H9 (cell line): ENCODE results near the gene YEATS2. TPM values are rescaled to one million over a fixed set of nuclear protein-coding genes. Genes with fewer than 3 reads are reported as not detected.

Source experiments
- DNase-seq: peaks from one replicate; pipeline ENCODE4 v3.0.0-alpha.2; 2017
- H2AFZ ChIP-seq: one replicate; pipeline ENCODE4 v1.6.1; 2013; ENCODE audit warnings: mild to moderate bottlenecking, low read length, control low read depth, moderate library complexity
- H2AK5ac ChIP-seq: 2 replicates; pipeline ENCODE4 v1.6.1; 2013; ENCODE audit warnings: low read length, control low read depth, mixed read lengths; ENCODE audit not compliant: insufficient read length
- H2BK120ac ChIP-seq: one replicate; pipeline ENCODE4 v1.6.1; 2013; ENCODE audit warnings: low read depth, mild to moderate bottlenecking, low read length, control low read depth, inconsistent platforms; ENCODE audit not compliant: poor library complexity, severe bottlenecking
- H2BK12ac ChIP-seq: 2 replicates; pipeline ENCODE4 v1.6.1; 2013; ENCODE audit warnings: low read length, control low read depth, mixed read lengths, low read depth; ENCODE audit not compliant: insufficient read length
- H2BK15ac ChIP-seq: 2 replicates; pipeline ENCODE4 v1.6.1; 2013; ENCODE audit warnings: low read depth, low read length, control low read depth
- H2BK20ac ChIP-seq: one replicate; pipeline ENCODE4 v1.6.1; 2013; ENCODE audit warnings: low read depth, mild to moderate bottlenecking, low read length, control low read depth, inconsistent platforms; ENCODE audit not compliant: poor library complexity, severe bottlenecking
- H2BK5ac ChIP-seq: 2 replicates; pipeline ENCODE4 v1.6.1; 2013; ENCODE audit warnings: low read length, control low read depth, mixed read lengths; ENCODE audit not compliant: insufficient read length
- H3K14ac ChIP-seq: 2 replicates; pipeline ENCODE4 v1.6.1; 2013; ENCODE audit warnings: low read length, control low read depth; ENCODE audit not compliant: insufficient read depth
- H3K18ac ChIP-seq: 2 replicates; pipeline ENCODE4 v1.6.1; 2013; ENCODE audit warnings: low read depth, mild to moderate bottlenecking, mixed read lengths, low read length, control low read depth; ENCODE audit not compliant: insufficient read length
- H3K23ac ChIP-seq: 2 replicates; pipeline ENCODE4 v1.6.1; 2013; ENCODE audit warnings: low read length, control low read depth, mixed read lengths, low read depth; ENCODE audit not compliant: insufficient read length
- H3K23me2 ChIP-seq: 2 replicates; pipeline ENCODE4 v1.6.1; 2013; ENCODE audit warnings: low read depth, mild to moderate bottlenecking, mixed read lengths, low read length, control low read depth; ENCODE audit not compliant: insufficient read length, poor library complexity, severe bottlenecking
- H3K27ac ChIP-seq: 2 replicates; pipeline ENCODE4 v1.5.1; 2013; ENCODE audit warnings: low read length, control low read depth, mixed read lengths, low read depth; ENCODE audit not compliant: insufficient read length
- H3K27me3 ChIP-seq: 2 replicates; pipeline ENCODE4 v1.6.1; 2013; ENCODE audit warnings: low read length, control low read depth, inconsistent platforms; ENCODE audit not compliant: insufficient read depth
- H3K4ac ChIP-seq: 2 replicates; pipeline ENCODE4 v1.6.1; 2013; ENCODE audit warnings: low read depth, mild to moderate bottlenecking, control low read depth, inconsistent platforms, low read length, moderate library complexity
- H3K4me1 ChIP-seq: 2 replicates; pipeline ENCODE4 v1.6.1; 2013; ENCODE audit warnings: low read length, control low read depth, inconsistent platforms; ENCODE audit not compliant: insufficient read depth
- H3K4me2 ChIP-seq: 2 replicates; pipeline ENCODE4 v1.6.1; 2013; ENCODE audit warnings: low read length, control low read depth, mixed read lengths; ENCODE audit not compliant: insufficient read length, insufficient read depth
- H3K56ac ChIP-seq: 2 replicates; pipeline ENCODE4 v1.6.1; 2013; ENCODE audit warnings: low read depth, mild to moderate bottlenecking, mixed read lengths, low read length, control low read depth; ENCODE audit not compliant: insufficient read length
- H3K79me1 ChIP-seq: 2 replicates; pipeline ENCODE4 v1.6.1; 2013; ENCODE audit warnings: low read depth, mild to moderate bottlenecking, moderate library complexity, low read length, control low read depth, inconsistent platforms; ENCODE audit not compliant: insufficient read depth, poor library complexity, severe bottlenecking
- H3K79me2 ChIP-seq: 2 replicates; pipeline ENCODE4 v1.6.1; 2013; ENCODE audit warnings: low read length, control low read depth, inconsistent platforms; ENCODE audit not compliant: insufficient read depth
- H3K9ac ChIP-seq: 2 replicates; pipeline ENCODE4 v1.6.1; 2013; ENCODE audit warnings: low read length, control low read depth, mixed read lengths; ENCODE audit not compliant: insufficient read length; ENCODE audit errors: extremely low read depth
- H3K9me3 ChIP-seq: one replicate; pipeline ENCODE4 v1.6.1; 2013; ENCODE audit warnings: low read depth, low read length, inconsistent platforms; ENCODE audit not compliant: control insufficient read depth
- H3T11ph ChIP-seq: one replicate; pipeline ENCODE4 v1.6.1; 2013; ENCODE audit warnings: mild to moderate bottlenecking, low read length, control low read depth, inconsistent platforms
- H4K20me1 ChIP-seq: one replicate; pipeline ENCODE4 v1.6.1; 2013; ENCODE audit not compliant: control insufficient read depth, insufficient read length, insufficient read depth
- H4K5ac ChIP-seq: 2 replicates; pipeline ENCODE4 v1.6.1; 2013; ENCODE audit warnings: low read depth, mild to moderate bottlenecking, mixed read lengths, low read length, control low read depth; ENCODE audit not compliant: insufficient read length
- H4K8ac ChIP-seq: replicated peaks from 2 replicates; pipeline ENCODE4 v1.6.1; 2013; ENCODE audit warnings: low read length, control low read depth, mixed read lengths, low read depth; ENCODE audit not compliant: insufficient read length
- H4K91ac ChIP-seq: 2 replicates; pipeline ENCODE4 v1.6.1; 2013; ENCODE audit warnings: low read depth, mild to moderate bottlenecking, moderate library complexity, mixed read lengths, low read length, control low read depth; ENCODE audit not compliant: insufficient read length
- H3K27ac Mint-ChIP-seq, 3 experiments: 2 replicates in 2 of 3; 3 replicates in 1 of 3; pipeline ENCODE4 v1.8.0; 2020 to 2021; ENCODE audit warnings: mixed read lengths in 3 of 3, mild to moderate bottlenecking in 1 of 3, moderate library complexity in 1 of 3
- H3K27me3 Mint-ChIP-seq: 2 replicates; pipeline ENCODE4 v1.8.0; 2021; ENCODE audit warnings: low read depth, mild to moderate bottlenecking, moderate library complexity, mixed read lengths
- H3K36me3 Mint-ChIP-seq, 3 experiments: 2 replicates in 2 of 3; 3 replicates in 1 of 3; pipeline ENCODE4 v1.8.0; 2020 to 2021; ENCODE audit warnings: low read depth in 3 of 3, mixed read lengths in 3 of 3; ENCODE audit not compliant: insufficient read depth in 1 of 3
- H3K4me1 Mint-ChIP-seq, 2 experiments: 2 replicates each; pipeline ENCODE4 v1.8.0; 2020; ENCODE audit warnings: mixed read lengths in 2 of 2
- H3K4me3 Mint-ChIP-seq, 2 experiments: 2 replicates in 1 of 2; 3 replicates in 1 of 2; pipeline ENCODE4 v1.8.0; 2020 to 2021; ENCODE audit warnings: mild to moderate bottlenecking in 2 of 2, mixed read lengths in 2 of 2, moderate library complexity in 1 of 2
- H3K9me3 Mint-ChIP-seq, 2 experiments: 2 replicates in 1 of 2; 3 replicates in 1 of 2; pipeline ENCODE4 v1.8.0; 2020; ENCODE audit warnings: mild to moderate bottlenecking in 2 of 2, mixed read lengths in 2 of 2, moderate library complexity in 1 of 2
- WGBS: extraction: QIAGEN DNeasy Blood & Tissue Kit; methylation state at CpG from one replicate; pipeline ENCODE4 v1.1.7; 2013; ENCODE audit warnings: missing lambda C conversion rate, low lambda C conversion rate, mixed read lengths; ENCODE audit not compliant: insufficient read length; ENCODE audit errors: extremely low coverage; 5-methylcytosine and 5-hydroxymethylcytosine counted together
- total RNA-seq: library from RNA; stranded (reverse); gene quantifications from 2 replicates; pipeline ENCODE4 v1.2.1, GENCODE V29; 2021
- TF ChIP-seq, protein P1 (sequence below): fragments of 200-600 bp; sonication (generic); conservative IDR thresholded peaks from 3 replicates; pipeline ENCODE4 v1.8.0; 2021; ENCODE audit warnings: antibody characterized with exemption, mild to moderate bottlenecking

YEATS2 gene
- total RNA-seq, 1 experiment from 2014 or later: 40.3 TPM

GRCh38 chr3:183779896-183780465 is 82.4 kb downstream of the YEATS2 start:
- H3K14ac ChIP-seq: no peak overlapping the region
- Mint-ChIP-seq H3K9me3 (no peaks in the 10 kb centered on the region), H3K27me3 (no peaks in the 10 kb centered on the region), H3K4me1 (no peaks in the 10 kb centered on the region), H3K27ac (no peak overlapping the region), H3K36me3 (peaks cover 52 to 93% (median 89%) of the 10 kb centered on the region in 3 experiments), H3K4me3 (no peak overlapping the region)
- no peak overlapping the region for H3K9ac ChIP-seq
- H3T11ph ChIP-seq: no peak overlapping the region
- H3K27me3 ChIP-seq: no peaks in the 10 kb centered on the region
- no peak overlapping the region for H4K5ac ChIP-seq
- no peak overlapping the region for H4K91ac ChIP-seq
- no peak overlapping the region for H3K4me2 ChIP-seq
- H2BK15ac ChIP-seq: no peak overlapping the region
- no peak overlapping the region for H3K18ac ChIP-seq
- H4K8ac ChIP-seq: no peak overlapping the region
- H3K27ac ChIP-seq: no peak overlapping the region
- DNase-seq: no peak
- no peaks in the 10 kb centered on the region for H3K79me1 ChIP-seq
- H3K9me3 ChIP-seq: no peaks in the 10 kb centered on the region
- no peak overlapping the region for H2BK12ac ChIP-seq
- no peaks in the 10 kb centered on the region for H3K23me2 ChIP-seq
- no peak overlapping the region for H2AK5ac ChIP-seq
- H3K4ac ChIP-seq: no peak overlapping the region
- no peaks in the 10 kb centered on the region for H3K4me1 ChIP-seq
- no peaks in the 10 kb centered on the region for H3K79me2 ChIP-seq
- H2BK20ac ChIP-seq: no peak overlapping the region
- no peak overlapping the region for H2BK120ac ChIP-seq
- H3K56ac ChIP-seq: no peak overlapping the region
- no CpG with 5 or more reads among the region's 14 CpGs for WGBS
- H2BK5ac ChIP-seq: no peak overlapping the region
- TF ChIP-seq, protein P1, sequence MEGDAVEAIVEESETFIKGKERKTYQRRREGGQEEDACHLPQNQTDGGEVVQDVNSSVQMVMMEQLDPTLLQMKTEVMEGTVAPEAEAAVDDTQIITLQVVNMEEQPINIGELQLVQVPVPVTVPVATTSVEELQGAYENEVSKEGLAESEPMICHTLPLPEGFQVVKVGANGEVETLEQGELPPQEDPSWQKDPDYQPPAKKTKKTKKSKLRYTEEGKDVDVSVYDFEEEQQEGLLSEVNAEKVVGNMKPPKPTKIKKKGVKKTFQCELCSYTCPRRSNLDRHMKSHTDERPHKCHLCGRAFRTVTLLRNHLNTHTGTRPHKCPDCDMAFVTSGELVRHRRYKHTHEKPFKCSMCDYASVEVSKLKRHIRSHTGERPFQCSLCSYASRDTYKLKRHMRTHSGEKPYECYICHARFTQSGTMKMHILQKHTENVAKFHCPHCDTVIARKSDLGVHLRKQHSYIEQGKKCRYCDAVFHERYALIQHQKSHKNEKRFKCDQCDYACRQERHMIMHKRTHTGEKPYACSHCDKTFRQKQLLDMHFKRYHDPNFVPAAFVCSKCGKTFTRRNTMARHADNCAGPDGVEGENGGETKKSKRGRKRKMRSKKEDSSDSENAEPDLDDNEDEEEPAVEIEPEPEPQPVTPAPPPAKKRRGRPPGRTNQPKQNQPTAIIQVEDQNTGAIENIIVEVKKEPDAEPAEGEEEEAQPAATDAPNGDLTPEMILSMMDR: no peak
- H2AFZ ChIP-seq: no peak overlapping the region
- no peak overlapping the region for H3K23ac ChIP-seq
- H4K20me1 ChIP-seq: no peaks in the 10 kb centered on the region
